GM12891 (cell line): Measurements from ENCODE around the gene SMOC2.
"Not testable (repeated sequence)": the region's sequence is repeated elsewhere in the genome, so short reads cannot be mapped to it uniquely, and the experiment has no call there.

Experiments used
- DNase-seq: peaks from one replicate; pipeline ENCODE4 v3.0.0; 2011; ENCODE audit warnings: low spot score; ENCODE audit not compliant: insufficient read length
- FAIRE-seq: peaks from 2 replicates; lab custom pipeline; 2011; peaks lifted over from hg19 to GRCh38; lab: Jason Lieb, UNC
- PAX5 ChIP-seq: IDR thresholded peaks from 2 replicates; pipeline ENCODE4 v1.6.1; 2011; ENCODE audit warnings: low read length, moderate library complexity, mild to moderate bottlenecking; ENCODE audit not compliant: insufficient read depth, severe bottlenecking
- POLR2A ChIP-seq: IDR thresholded peaks from 2 replicates; pipeline ENCODE4 v1.6.1; 2011; ENCODE audit warnings: low read depth, low read length, control low read depth
- POLR2AphosphoS5 ChIP-seq: IDR thresholded peaks from 2 replicates; pipeline ENCODE4 v1.6.1; 2011; ENCODE audit warnings: low read depth, low read length, control low read depth
- POU2F2 ChIP-seq: IDR thresholded peaks from 2 replicates; pipeline ENCODE4 v1.6.1; 2011; ENCODE audit warnings: low read depth, mild to moderate bottlenecking, control low read depth, low read length, moderate library complexity
- SPI1 ChIP-seq: IDR thresholded peaks from 2 replicates; pipeline ENCODE4 v1.6.1; 2011; ENCODE audit warnings: low read depth, low read length, control low read depth
- TAF1 ChIP-seq: IDR thresholded peaks from 2 replicates; pipeline ENCODE4 v1.6.1; 2011; ENCODE audit warnings: low read depth, low read length, control low read depth

SMOC2 gene

DNA sequence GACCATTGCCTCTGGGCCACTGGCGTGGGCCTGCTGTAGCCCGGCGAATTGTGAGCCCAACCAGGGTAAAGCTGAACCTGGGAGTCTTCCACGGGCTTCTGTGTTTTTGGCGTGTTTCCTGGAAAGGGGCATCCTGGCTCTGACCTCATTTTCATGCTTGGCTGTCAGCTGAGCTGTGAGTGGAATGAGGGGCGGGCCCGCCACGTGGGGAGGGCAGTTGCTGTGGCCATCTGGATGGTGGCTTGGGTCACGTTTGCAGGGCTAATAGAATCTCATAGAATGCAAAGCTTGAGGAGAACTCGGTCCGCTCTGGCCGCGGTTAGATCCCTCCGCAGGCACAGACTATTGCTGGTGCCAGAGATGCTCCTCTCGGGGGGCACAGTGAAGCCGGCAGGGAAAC lies 263.0 kb downstream of the SMOC2 start:
- no peak for FAIRE-seq
- TF ChIP-seq TAF1 = no peak
- TF ChIP-seq POU2F2 = no peak
- TF ChIP-seq SPI1 = no peak
- no peak for DNase-seq

DNA sequence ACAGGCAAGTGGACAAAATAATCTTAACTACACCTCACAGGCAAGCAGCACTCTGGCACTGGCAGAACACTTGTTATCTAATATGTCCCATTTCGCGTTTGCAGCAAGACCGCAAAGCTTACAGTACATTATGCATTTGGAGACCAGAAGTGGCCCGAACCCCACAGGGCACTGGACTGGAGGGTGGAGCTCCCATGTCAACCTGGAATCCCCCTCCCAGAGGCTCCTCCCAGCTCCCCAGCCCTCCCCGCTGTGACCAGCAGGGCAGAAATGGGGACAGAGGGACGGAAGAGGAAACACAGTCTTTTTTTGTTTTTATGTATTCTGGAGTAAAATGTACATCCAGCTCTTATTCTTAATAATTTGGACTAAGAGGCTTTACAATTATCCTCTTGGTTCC lies 263.7 kb downstream of the SMOC2 start:
- DNase-seq = no peak
- no peak for FAIRE-seq
- TF ChIP-seq POU2F2 = no peak
- TF ChIP-seq SPI1 = no peak
- TF ChIP-seq POLR2A = no peak
- TF ChIP-seq PAX5 = no peak
- no peak for TF ChIP-seq TAF1

DNA sequence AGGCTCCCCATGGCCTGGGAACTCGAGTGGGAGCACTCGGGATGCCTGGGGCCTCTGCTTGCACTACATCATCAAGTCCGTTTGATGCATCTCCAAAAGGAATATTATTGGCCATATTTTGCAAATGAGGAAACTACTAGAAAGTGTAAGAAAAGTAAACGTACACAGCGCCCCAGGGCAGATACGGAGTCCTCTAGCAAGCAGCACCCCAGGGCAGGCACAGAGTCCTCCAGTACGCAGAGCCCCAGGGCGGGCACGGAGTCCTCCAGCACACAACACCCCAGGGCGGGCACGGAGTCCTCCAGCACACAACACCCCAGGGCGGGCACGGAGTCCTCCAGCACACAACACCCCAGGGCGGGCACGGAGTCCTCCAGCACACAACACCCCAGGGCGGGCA lies 264.3 kb downstream of the SMOC2 start:
- FAIRE-seq, DNase-seq: not testable (repeated sequence)

DNA sequence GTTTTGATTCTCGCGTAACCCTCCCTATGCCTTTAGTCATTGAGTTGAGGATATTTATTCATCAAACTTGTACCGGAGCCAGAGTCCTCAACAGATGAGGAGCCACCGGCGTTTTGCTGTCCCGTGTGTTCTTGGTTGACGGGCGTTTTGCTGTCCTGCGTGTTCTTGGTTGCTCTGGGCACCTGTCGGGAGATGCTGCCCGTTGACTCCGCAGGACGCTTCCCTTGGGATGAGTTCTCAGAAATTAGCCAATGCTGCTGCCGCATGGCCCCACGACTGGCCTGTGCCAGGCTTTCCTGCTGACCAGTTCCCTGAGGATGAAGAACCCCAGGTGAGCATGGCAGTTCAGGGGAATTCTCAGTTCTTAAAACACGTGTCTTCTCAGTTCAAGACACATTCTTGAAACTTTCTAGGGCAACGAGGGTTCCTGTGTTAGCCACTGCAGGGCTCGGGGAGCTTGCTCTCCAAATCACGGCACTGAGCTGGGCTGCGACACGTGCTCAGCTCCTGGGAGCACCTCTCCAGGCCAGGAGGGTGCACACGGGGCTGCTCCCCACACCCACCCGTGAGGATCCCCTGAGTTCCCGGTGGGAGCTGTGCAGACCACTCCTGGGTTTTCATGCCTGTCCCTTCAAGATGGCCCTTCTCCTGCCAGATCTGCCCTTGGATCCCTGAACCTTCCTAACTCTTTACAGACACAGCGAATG lies 265.6 kb downstream of the SMOC2 start:
- no peak for DNase-seq
- no peak for FAIRE-seq
- TF ChIP-seq TAF1 = no peak
- TF ChIP-seq SPI1 = no peak

DNA sequence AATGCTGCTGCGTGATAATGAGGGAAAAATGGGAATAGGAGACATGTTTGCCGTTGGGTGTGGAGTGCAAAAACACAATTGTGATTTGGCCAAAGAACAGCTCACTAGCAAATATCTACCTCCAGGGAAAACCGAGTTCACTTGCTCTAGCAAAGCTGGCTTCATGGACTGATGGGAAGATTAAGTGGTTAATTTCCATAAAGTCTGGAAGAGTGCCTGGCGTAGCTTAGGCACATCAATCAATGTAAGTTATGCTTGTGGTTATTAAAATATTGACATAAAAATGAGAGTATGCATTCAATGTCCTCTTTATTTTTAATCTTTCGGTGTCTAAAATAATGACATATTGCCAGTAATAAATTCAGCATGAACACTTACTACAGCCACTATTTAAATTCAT lies 267.5 kb downstream of the SMOC2 start:
- DNase-seq (no peak), FAIRE-seq (no peak)
- TF ChIP-seq POLR2A (no peak), TAF1 (no peak), SPI1 (no peak), POU2F2 (no peak), PAX5 (no peak), POLR2AphosphoS5 (no peak)

DNA sequence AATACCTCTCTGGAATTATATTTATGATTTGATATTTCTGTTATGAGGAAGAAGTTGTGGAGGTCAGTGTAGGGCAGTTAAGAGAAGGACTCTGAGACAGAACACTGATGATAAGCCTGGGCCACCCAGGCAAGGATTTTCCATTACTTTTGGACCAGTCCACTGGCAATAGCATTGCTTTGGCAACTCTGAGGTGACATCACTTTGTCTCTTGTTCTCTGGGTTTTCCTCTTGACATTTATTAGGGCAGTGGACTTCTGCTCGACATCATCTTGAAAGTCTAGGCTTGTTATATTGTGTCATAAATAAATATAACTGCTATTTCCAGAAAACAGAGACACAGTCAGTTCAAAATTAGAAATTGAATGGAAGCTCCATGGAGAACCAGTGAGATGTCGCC lies 268.0 kb downstream of the SMOC2 start:
- TF ChIP-seq POLR2AphosphoS5 = no peak
- no peak for TF ChIP-seq SPI1
- no peak for TF ChIP-seq TAF1
- TF ChIP-seq POU2F2 = no peak
- TF ChIP-seq PAX5 = no peak
- TF ChIP-seq POLR2A = no peak
- no peak for DNase-seq
- FAIRE-seq = no peak

DNA sequence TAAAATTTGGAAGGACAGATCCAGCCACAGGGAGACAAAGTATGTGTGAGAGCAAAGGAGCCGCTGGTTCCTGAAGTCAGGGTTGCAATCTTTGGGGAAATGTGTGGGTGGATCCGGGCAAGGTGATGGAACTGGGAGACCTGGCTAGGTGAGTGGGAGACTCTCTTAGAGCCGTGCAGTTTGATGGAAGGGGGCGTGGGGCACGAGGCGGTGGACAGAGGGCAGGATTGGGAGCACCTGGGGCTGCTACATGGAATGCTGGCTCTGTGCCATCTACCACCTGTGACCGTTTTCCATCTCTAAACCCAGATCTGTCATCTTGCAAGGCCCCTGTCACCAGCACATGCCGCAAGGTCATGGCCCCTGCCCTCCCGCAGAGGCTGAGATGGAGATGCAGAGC lies 268.4 kb downstream of the SMOC2 start:
- TF ChIP-seq POLR2AphosphoS5 = no peak
- TF ChIP-seq PAX5 = no peak
- no peak for TF ChIP-seq SPI1
- TF ChIP-seq POLR2A = no peak
- no peak for TF ChIP-seq POU2F2
- TF ChIP-seq TAF1 = no peak
- FAIRE-seq = no peak
- DNase-seq = no peak

DNA sequence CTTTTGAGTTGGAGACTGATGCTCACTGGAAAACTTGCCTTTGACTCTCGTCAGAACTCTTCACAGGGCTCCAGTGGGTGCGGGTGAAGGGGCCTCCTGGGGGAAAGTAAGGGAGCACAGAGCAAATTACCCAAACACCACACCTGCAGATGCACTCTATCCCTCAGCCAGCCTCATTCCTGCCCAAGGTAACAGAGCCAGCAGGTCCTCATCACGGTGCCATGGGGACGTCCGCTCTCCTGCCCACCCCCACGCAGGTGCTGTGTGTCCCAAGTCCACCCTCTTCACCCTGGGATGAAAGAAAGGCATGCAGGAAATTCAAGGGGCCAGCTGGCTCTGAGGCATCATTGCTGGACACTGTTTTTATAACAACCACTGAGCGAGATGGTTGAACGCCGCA lies 269.0 kb downstream of the SMOC2 start:
- DNase-seq (no peak), FAIRE-seq (no peak)
- TF ChIP-seq POLR2AphosphoS5 (no peak), POU2F2 (no peak), PAX5 (no peak), SPI1 (no peak), TAF1 (no peak), POLR2A (no peak)

DNA sequence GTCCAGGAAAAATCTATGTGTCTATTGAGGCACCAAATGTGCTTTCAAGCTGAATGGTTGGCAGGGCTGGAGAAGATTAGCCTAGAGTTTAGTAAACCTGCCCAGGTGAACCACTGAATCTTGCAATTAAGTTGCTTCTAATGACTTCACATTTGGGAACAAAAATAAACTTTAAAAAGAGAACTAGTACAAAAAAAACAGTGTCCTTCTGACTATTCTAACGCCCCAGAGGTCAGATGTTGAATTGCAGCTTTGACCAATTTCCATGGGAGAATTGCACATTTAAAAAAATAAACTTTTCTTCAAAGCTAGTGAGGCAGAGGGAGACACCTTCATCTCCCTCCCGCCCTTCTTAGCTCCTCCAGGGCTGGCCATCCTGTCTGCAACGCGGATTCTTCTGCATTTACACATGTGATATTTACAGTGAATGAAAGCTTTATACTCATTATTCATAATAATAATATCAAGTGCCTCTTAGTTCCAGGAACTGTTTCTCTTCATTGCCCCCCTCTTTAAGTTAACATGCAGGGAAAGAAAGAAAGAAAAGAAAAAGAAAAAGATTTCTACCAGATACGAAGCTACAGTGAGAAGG lies 270.2 kb downstream of the SMOC2 start:
- no peak for TF ChIP-seq POLR2AphosphoS5
- TF ChIP-seq PAX5 = no peak
- no peak for TF ChIP-seq POU2F2
- TF ChIP-seq POLR2A = no peak
- TF ChIP-seq TAF1 = no peak
- no peak for TF ChIP-seq SPI1
- DNase-seq = no peak
- no peak for FAIRE-seq

DNA sequence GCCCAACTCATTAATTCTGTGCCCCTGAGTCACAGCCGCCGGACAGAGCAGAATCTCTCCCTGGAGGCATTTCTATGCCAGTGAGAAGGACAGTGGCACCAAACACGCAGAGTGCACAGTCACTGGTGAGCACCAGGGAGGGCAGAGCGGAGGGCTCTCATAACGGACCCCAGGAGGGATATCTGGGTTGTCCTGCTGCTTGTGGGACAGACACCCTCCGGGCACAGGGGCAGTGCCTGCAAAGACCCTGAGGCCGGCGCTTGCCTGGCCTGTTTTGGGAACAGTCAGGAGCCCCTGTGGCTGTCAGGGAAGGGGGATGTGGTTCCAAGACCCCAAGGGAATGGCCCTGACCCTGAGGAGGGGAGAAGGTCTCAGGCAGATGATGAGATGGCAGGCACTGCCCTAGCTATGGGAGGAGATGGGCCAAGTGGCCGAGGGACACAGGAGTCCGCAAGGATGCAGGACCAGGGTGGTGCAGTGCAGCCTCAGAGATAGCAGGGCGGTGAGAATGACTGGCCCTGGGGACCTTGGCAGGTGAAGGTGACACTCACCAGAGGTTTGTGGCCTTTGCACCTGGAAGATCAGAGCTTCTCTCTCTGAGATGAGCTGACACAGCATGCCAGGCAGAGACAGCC lies 270.8 kb downstream of the SMOC2 start:
- no peak for TF ChIP-seq PAX5
- TF ChIP-seq POU2F2 = no peak
- TF ChIP-seq TAF1 = no peak
- no peak for TF ChIP-seq POLR2AphosphoS5
- no peak for TF ChIP-seq POLR2A
- TF ChIP-seq SPI1 = no peak
- no peak for FAIRE-seq
- no peak for DNase-seq

DNA sequence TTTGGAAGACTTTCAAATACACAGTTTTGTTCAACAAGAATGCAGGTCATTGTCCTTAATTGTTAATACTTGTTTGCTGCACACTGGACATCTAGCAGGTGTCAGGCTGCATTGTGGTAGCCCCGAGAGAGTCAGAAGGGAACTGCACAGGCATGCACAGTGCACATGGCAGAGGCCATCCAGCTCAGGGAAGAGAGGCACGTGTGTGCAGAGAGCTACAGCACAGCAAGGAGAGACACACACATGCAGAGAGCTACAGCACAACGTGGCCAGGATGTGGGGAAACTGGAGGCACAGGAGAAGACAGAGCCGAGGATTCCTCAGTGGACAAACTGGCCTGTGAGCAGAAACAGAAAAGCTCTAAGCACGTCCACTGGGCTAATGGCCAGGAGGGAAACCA lies 272.0 kb downstream of the SMOC2 start:
- TF ChIP-seq SPI1 (no peak), POLR2AphosphoS5 (no peak), TAF1 (no peak), POU2F2 (no peak), PAX5 (no peak), POLR2A (no peak)
- DNase-seq (no peak), FAIRE-seq (no peak)
